Measurements from ENCODE around the gene SERINC5. TPM values are rescaled to one million over a fixed set of nuclear protein-coding genes. Genes with fewer than 3 reads are reported as not detected.
"Not testable (repeated sequence)": the region's sequence is repeated elsewhere in the genome, so short reads cannot be mapped to it uniquely, and the experiment has no call there.

The SERINC5 gene
- total and polyA plus RNA-seq, 5 experiments from 2014 or later, result 21.8 to 186 (median 30.6) TPM

GRCh38 chr5:80149161-80149609 lies 106.7 kb downstream of the SERINC5 start:
- Mint-ChIP-seq H3K27ac (peak overlapping the region; percentile 79 to 100 (median 98)), H3K36me3 (peaks cover 19 to 86% (median 49%) of the 10 kb centered on the region in 3 donors), H3K9me3 (no peaks in the 10 kb centered on the region), H3K27me3 (no peaks in the 10 kb centered on the region), H3K4me1 (peaks cover 36 to 87% (median 84%) of the 10 kb centered on the region in 4 donors), H3K4me3 (peak overlapping the region in 2 of 10 donors; percentile 29 to 59)
- DNase-seq (no peak), ATAC-seq (no peak)
- POLR2A ChIA-PET, result interaction anchor here (0.5 to 6.6 kb wide), 4 partner anchors 12 to 102 kb away, joined by 3 to 128 read pairs (median 3); no protein-coding TSS in a partner anchor

GRCh38 chr5:80147119-80147815 lies 108.6 kb downstream of the SERINC5 start:
- H3K4me3 Mint-ChIP-seq, result peak overlapping the region in 5 of 10 donors; percentile 18 to 64 (median 32)
- DNase-seq, result no peak
- H3K27ac Mint-ChIP-seq, result peak overlapping the region; percentile 79 to 95 (median 87)
- ATAC-seq, result no peak
- H3K36me3 Mint-ChIP-seq, result peaks cover 28 to 94% (median 62%) of the 10 kb centered on the region in 3 donors
- peaks cover 38 to 85% (median 83%) of the 10 kb centered on the region in 4 donors for H3K4me1 Mint-ChIP-seq
- POLR2A ChIA-PET, result interaction anchor here (0.7 to 1.4 kb wide), 6 partner anchors 11 to 109 kb away, joined by 3 to 8 read pairs (median 5); partner anchors contain the start of gene SERINC5
- no peaks in the 10 kb centered on the region for H3K9me3 Mint-ChIP-seq
- H3K27me3 Mint-ChIP-seq, result no peaks in the 10 kb centered on the region

GRCh38 chr5:80146046-80146445 lies 109.8 kb downstream of the SERINC5 start:
- peak overlapping the region; percentile 56 to 95 (median 87) for H3K27ac Mint-ChIP-seq
- DNase-seq (no peak), ATAC-seq (no peak)
- H3K4me1 Mint-ChIP-seq, result peaks cover 42 to 85% (median 83%) of the 10 kb centered on the region in 4 donors
- POLR2A ChIA-PET, result interaction anchor here (0.9 to 1.2 kb wide), 2 partner anchors 12 to 23 kb away, joined by 3 read pairs; no protein-coding TSS in a partner anchor
- H3K36me3 Mint-ChIP-seq, result peaks cover 28 to 94% (median 57%) of the 10 kb centered on the region in 3 donors
- H3K4me3 Mint-ChIP-seq, result peak overlapping the region in 6 of 10 donors; percentile 7 to 72 (median 26)
- no peaks in the 10 kb centered on the region for H3K27me3 Mint-ChIP-seq
- no peaks in the 10 kb centered on the region for H3K9me3 Mint-ChIP-seq

- Mint-ChIP-seq H3K36me3 (peaks cover 17 to 86% (median 42%) of the 10 kb centered on the region in 3 donors), H3K27ac (peak overlapping the region; percentile 76 to 97 (median 90)), H3K4me3 (peak overlapping the region in 1 of 10 donors; percentile 47), H3K4me1 (peaks cover 40 to 86% (median 79%) of the 10 kb centered on the region in 4 donors), H3K9me3 (no peaks in the 10 kb centered on the region), H3K27me3 (no peaks in the 10 kb centered on the region)
- DNase-seq (no peak), ATAC-seq (no peak)
- POLR2A ChIA-PET, result interaction anchor here (0.6 to 14.9 kb wide), 6 partner anchors 8 to 112 kb away, joined by 3 to 128 read pairs (median 4); partner anchors contain the start of gene SERINC5
Observed at GRCh38 chr5:80143491-80143890, 112.4 kb downstream of the SERINC5 start.

GRCh38 chr5:80142996-80143395 lies 112.9 kb downstream of the SERINC5 start:
- DNase-seq (no peak), ATAC-seq (no peak)
- no peaks in the 10 kb centered on the region for H3K27me3 Mint-ChIP-seq
- POLR2A ChIA-PET, result interaction anchor here (1.5 to 14.9 kb wide), 2 partner anchors 9 to 55 kb away, joined by 3 to 128 read pairs; no protein-coding TSS in a partner anchor
- peak overlapping the region; percentile 80 to 97 (median 90) for H3K27ac Mint-ChIP-seq
- H3K4me1 Mint-ChIP-seq, result peaks cover 41 to 88% (median 81%) of the 10 kb centered on the region in 4 donors
- no peaks in the 10 kb centered on the region for H3K9me3 Mint-ChIP-seq
- peaks cover 17 to 86% (median 45%) of the 10 kb centered on the region in 3 donors for H3K36me3 Mint-ChIP-seq
- H3K4me3 Mint-ChIP-seq, result peak overlapping the region in 3 of 10 donors; percentile 24 to 65 (median 41)

DNA sequence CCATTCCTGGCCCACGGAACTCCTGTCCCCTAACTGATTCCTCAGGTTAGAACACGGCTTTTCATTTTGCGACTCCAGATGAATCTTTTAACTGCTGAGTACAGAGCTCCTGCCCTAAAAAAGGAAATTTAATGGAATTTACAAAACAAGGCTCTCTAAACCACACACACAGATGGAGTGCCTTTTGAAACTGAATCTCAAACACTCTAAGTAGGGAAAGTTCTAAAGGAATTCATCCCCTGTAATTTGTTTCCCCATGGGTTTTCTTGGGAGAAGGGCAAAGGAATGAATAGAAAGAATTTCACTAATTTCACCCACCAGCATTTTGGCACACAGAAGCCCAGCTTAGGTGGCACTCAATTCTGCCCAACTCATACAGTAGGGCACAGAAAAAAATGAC lies 114.2 kb downstream of the SERINC5 start:
- POLR2A ChIA-PET, result interaction anchor here (0.6 to 14.9 kb wide), 8 partner anchors 10 to 166 kb away, joined by 3 to 128 read pairs (median 3); partner anchors contain the start of gene SERINC5
- H3K27ac Mint-ChIP-seq, result peak overlapping the region; percentile 87 to 97 (median 90)
- peaks cover 37 to 89% (median 81%) of the 10 kb centered on the region in 4 donors for H3K4me1 Mint-ChIP-seq
- H3K36me3 Mint-ChIP-seq, result peaks cover 17 to 77% (median 38%) of the 10 kb centered on the region in 3 donors
- no peak for DNase-seq
- H3K27me3 Mint-ChIP-seq, result no peaks in the 10 kb centered on the region
- no peaks in the 10 kb centered on the region for H3K9me3 Mint-ChIP-seq
- H3K4me3 Mint-ChIP-seq, result peak overlapping the region in 8 of 10 donors; percentile 7 to 66 (median 42)
- no peak for ATAC-seq

- H3K27ac Mint-ChIP-seq, result peak overlapping the region; percentile 87 to 97 (median 90)
- no peaks in the 10 kb centered on the region for H3K27me3 Mint-ChIP-seq
- H3K4me1 Mint-ChIP-seq, result peaks cover 38 to 92% (median 82%) of the 10 kb centered on the region in 4 donors
- ATAC-seq, result no peak
- H3K36me3 Mint-ChIP-seq, result peaks cover 17 to 73% (median 36%) of the 10 kb centered on the region in 3 donors
- DNase-seq, result no peak
- POLR2A ChIA-PET, result interaction anchor here (0.7 to 14.9 kb wide), 10 partner anchors 11 to 166 kb away, joined by 3 to 128 read pairs (median 3); partner anchors contain the start of gene SERINC5
- no peaks in the 10 kb centered on the region for H3K9me3 Mint-ChIP-seq
- peak overlapping the region in 8 of 10 donors; percentile 22 to 78 (median 63) for H3K4me3 Mint-ChIP-seq
Observed at GRCh38 chr5:80141147-80141671, 114.6 kb downstream of the SERINC5 start.

- H3K36me3 Mint-ChIP-seq, result peaks cover 17 to 66% (median 32%) of the 10 kb centered on the region in 3 donors
- ATAC-seq (peak in 1 of 2 donors; percentile 46), DNase-seq (no peak)
- no peaks in the 10 kb centered on the region for H3K9me3 Mint-ChIP-seq
- peaks cover 44 to 92% (median 84%) of the 10 kb centered on the region in 4 donors for H3K4me1 Mint-ChIP-seq
- POLR2A ChIA-PET, result interaction anchor here (0.6 to 14.9 kb wide), 11 partner anchors 10 to 437 kb away, joined by 3 to 128 read pairs (median 4); partner anchors contain the start of gene SERINC5
- H3K27me3 Mint-ChIP-seq, result no peaks in the 10 kb centered on the region
- peak overlapping the region in 9 of 10 donors; percentile 13 to 78 (median 50) for H3K4me3 Mint-ChIP-seq
- H3K27ac Mint-ChIP-seq, result peak overlapping the region; percentile 86 to 97 (median 90)
Observed at GRCh38 chr5:80140496-80140895, 115.4 kb downstream of the SERINC5 start.

GRCh38 chr5:80139466-80139972 lies 116.3 kb downstream of the SERINC5 start:
- ATAC-seq (peak in 1 of 2 donors; percentile 8), DNase-seq (no peak)
- H3K27me3 Mint-ChIP-seq, result no peaks in the 10 kb centered on the region
- H3K4me1 Mint-ChIP-seq, result peaks cover 51 to 95% (median 90%) of the 10 kb centered on the region in 4 donors
- H3K27ac Mint-ChIP-seq, result peak overlapping the region; percentile 86 to 97 (median 92)
- POLR2A ChIA-PET, result interaction anchor here (0.5 to 14.9 kb wide), 16 partner anchors 12 to 868 kb away, joined by 3 to 128 read pairs (median 4); partner anchors contain the start of gene SERINC5
- H3K9me3 Mint-ChIP-seq, result no peaks in the 10 kb centered on the region
- peak overlapping the region in 7 of 10 donors; percentile 41 to 64 (median 57) for H3K4me3 Mint-ChIP-seq
- H3K36me3 Mint-ChIP-seq, result peaks cover 13 to 56% (median 28%) of the 10 kb centered on the region in 3 donors

DNA sequence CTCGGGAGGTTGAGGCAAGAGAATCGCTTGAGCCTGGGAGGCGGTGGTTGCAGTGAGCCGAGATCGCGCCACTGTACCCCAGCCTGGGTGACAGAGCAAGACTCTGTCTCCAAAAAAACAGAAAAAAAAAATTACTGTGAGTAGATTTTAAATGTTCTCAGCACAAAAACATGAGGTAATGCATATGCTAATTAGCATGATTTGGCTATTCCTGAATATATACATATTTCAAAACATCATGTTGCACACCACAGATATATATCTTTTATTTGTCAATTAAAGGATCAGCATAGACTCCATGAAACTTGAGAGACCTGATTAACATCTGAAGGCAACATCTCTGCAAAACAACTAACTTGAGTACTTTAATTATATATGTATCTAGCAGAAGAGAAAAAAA lies 117.4 kb downstream of the SERINC5 start:
- peak overlapping the region in 1 of 10 donors; percentile 5 for H3K4me3 Mint-ChIP-seq
- DNase-seq, result no peak
- peak overlapping the region; percentile 60 to 98 (median 92) for H3K27ac Mint-ChIP-seq
- peaks cover 50 to 97% (median 91%) of the 10 kb centered on the region in 4 donors for H3K4me1 Mint-ChIP-seq
- POLR2A ChIA-PET, result interaction anchor here (0.8 to 14.9 kb wide), 6 partner anchors 13 to 118 kb away, joined by 3 to 128 read pairs (median 4); partner anchors contain the start of gene SERINC5
- no peaks in the 10 kb centered on the region for H3K9me3 Mint-ChIP-seq
- H3K27me3 Mint-ChIP-seq, result no peaks in the 10 kb centered on the region
- ATAC-seq, result no peak
- H3K36me3 Mint-ChIP-seq, result peaks cover 7 to 46% (median 21%) of the 10 kb centered on the region in 3 donors

- peak overlapping the region; percentile 68 to 83 (median 73) for H3K4me3 Mint-ChIP-seq
- H3K4me1 Mint-ChIP-seq, result peaks cover 54 to 97% (median 93%) of the 10 kb centered on the region in 4 donors
- peak; percentile 2 to 28 for ATAC-seq
- DNase-seq, H3K9me3 Mint-ChIP-seq, H3K27me3 Mint-ChIP-seq: not testable (repeated sequence)
- H3K36me3 Mint-ChIP-seq, result peaks cover 0 to 31% (median 13%) of the 10 kb centered on the region in 3 donors
- POLR2A ChIA-PET, result interaction anchor here (0.7 to 14.9 kb wide), 18 partner anchors 10 to 138 kb away, joined by 3 to 128 read pairs (median 6); partner anchors contain the start of gene SERINC5
- peak overlapping the region; percentile 85 to 98 (median 92) for H3K27ac Mint-ChIP-seq
Observed at GRCh38 chr5:80136798-80137197, 119.0 kb downstream of the SERINC5 start.

Measured in naive thymus-derived CD8-positive, alpha-beta T cell (primary cell).